ENCODE measurements around the gene SLC35F6.
"Not testable (repeated sequence)": the region's sequence is repeated elsewhere in the genome, so short reads cannot be mapped to it uniquely, and the experiment has no call there.

The SLC35F6 gene

DNA sequence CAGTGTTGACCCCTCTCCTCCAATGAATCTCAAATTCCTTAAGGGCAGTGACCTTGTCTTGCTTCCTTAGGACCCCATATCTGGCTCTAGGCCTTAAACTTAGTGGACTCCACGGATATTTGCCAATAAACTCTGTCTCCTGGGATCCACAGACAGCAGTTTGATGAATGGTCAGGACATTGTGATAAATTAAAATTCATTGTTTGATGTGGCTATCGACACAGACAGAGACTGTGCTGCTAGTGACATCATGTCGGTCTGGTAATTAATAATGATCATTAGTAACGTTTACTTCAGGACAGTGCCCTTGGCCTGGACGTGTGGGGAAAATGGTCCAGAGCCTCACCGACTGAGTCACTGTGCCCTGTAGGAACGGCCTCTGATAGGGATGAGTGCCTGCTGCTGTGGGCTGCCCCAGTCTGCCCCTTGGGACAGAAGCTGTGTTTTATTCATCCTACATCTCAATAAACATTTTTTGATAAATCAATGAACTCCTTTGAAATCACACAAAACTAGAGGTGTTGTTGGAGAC is 5.2 kb upstream of the SLC35F6 start:
- DNase-seq: no peak

DNA sequence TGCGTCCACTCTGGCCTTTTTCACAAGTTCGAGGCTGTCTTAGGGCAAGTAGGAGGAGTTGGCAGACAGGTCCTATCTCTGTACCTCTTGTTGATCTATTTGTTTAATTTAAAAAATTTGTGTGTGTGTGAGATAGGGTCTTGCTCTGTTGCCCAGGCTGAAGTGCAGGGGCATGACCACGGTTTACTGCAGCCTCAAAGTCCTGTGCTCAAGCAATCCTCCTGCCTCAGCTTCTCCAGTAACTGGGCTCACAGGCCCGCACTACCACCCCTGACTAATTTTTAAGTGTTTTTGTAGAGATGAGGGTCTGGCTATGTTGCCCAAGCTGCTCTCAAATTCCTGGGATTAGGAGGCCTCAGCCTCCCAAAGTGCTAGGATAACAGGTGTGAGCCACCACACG is 4.2 kb upstream of the SLC35F6 start:
- no peak for DNase-seq

DNA sequence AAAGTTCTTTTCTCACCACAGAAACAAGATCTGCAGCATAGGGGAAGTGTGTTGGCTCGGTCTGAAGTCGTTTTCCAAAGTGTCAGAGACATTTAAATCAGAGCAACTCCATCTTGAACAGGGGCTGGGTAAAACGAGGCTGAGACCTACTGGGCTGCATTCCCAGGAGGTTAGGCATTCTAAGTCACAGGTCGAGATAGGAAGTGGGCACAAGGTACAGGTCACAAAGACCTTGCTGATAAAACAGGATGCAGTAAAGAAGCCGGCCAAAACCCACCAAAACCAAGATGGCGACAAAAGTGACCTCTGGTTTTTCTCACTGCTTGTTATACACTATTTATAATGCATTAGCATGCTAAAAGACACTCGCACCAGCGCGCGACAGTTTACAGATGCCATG is 3.1 kb upstream of the SLC35F6 start:
- not testable (repeated sequence) for DNase-seq

DNA sequence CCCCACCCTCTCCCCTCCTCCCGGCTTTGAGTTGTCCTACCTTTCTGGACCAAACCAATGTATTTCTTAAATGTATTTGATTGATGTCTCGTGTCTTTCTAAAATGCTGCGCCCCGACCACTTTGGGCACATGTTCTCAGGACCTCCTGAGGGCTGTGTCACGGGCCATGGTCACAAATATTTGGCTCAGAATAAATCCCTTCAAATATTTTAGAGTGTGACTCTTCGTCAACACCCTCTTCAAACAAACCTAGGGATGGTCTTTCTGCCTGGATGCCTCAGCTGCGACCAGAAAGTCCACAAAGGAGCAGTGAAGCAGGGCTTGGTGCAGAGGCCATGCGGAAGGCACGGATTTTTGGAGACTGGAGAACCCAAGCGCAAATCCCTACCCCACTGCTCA is 1.1 kb upstream of the SLC35F6 start:
- DNase-seq: no peak

DNA sequence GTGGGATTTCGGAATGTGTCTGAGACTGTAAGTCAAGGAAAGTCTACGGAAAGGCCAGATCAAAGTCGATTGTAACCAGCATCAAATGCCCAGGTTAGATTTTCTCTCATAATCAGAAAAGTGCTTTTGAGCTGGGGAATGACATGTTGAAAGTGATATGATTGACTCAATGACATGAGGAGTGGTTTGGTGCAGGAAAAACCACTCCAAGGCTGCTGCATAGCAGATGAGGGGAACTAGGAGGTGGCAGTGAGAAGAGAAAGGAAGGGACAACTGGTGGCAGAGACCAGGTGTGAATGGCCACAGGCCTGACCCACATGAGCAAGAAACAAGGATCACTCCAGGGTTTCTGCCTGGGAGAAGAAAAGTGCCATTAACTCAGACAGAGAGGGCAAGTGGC is 822 bp downstream of the SLC35F6 start:
- DNase-seq: no peak

DNA sequence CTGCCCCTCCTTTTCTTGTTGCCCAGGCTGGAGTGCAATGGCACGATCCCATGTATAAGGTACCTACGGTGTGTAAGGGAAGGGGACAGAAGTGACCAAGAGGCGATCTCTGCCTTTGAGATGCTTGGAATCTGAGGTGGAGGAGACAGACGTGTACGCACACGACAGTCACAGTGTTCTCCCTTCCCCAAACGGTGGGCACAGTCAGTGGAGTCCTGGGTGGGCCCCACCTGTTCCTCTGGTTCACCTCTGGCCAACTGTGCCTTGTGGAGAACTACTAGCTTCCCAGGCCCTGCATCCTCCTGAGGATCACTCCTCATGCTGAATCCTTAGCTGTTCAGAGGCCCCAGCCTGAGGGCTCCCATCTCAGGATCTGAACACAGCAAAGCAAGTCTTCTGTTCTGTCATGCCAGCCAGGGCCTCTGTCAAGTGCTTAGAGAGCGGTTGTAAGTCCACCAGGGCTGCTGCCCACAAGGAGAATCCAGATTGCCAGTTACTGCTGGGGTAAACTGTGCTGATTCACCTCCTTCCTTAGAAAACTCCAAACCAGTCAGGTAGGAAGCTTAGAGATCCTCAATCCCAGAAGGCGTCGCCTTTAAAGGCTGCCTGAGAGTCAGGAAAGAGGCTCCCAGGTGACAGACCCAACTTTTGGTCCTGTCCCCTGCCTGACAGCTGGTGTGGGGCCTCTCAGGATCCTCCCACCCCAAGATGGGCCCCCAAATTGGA is 1.6 kb downstream of the SLC35F6 start:
- DNase-seq: no peak

DNA sequence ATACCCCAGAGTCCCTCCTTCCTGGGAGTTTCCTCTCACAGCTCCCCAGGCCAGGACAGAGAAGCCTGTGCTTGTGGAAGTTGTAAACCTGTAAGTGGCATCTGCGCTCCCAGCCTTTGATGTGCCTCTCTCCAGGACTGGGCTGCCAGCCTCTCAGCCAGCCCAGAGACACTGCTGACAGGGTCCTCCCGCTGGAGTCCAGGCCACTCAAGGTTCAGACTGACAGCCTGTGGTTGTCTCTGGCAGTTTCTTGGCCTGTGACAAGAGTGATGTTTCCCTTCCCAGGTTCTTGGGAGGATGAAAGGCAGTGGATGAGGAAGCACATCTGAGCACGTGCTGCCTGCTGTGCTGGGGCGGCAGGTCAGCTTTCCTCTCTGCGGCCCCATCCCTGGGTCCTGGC is 3.0 kb downstream of the SLC35F6 start:
- DNase-seq: no peak

DNA sequence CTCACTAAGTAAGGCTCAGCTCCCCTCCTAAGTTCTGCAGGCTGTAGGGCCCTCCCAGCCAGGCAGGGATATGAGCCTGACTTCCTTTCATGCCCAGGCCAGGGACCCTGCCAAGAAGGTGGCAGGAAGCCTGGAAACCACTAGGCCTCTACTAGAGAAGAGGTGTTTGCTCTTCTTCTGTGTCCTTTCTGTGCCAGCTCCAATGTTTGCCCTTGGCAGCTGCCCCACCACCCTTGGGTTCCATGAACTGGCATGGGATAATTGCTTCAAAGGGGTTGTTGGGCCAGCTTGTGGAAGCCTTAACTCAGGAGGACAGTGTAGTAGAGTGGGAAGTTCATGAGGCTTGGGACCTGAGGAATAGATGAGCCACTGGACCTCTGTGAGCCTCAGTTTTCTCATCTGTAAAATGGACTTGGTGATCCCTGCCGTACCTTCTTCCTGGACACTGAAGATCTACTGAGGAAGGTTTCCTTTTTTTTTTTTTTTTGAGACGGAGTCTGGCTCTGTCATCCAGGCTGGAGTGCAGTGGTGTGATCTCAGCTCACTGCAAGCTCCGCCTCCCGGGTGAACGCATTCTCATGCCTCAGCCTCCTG is 3.9 kb downstream of the SLC35F6 start:
- DNase-seq: no peak

DNA sequence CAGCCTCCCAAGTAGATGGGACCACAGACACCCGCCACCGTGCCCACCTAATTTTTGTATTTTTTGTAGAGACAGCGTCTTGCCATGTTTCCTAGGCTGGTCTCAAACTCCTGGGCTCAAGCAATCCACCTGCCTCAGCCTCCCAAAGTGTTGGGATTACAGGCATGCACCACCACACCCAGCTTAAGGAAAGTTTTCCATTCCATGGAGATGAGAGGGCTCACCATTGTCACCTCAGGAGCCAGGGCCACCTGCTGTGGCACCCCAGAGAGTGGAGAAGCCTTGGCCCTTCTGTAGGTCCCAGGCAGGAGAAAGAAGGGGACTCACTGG is 4.6 kb downstream of the SLC35F6 start:
- DNase-seq: no peak

DNA sequence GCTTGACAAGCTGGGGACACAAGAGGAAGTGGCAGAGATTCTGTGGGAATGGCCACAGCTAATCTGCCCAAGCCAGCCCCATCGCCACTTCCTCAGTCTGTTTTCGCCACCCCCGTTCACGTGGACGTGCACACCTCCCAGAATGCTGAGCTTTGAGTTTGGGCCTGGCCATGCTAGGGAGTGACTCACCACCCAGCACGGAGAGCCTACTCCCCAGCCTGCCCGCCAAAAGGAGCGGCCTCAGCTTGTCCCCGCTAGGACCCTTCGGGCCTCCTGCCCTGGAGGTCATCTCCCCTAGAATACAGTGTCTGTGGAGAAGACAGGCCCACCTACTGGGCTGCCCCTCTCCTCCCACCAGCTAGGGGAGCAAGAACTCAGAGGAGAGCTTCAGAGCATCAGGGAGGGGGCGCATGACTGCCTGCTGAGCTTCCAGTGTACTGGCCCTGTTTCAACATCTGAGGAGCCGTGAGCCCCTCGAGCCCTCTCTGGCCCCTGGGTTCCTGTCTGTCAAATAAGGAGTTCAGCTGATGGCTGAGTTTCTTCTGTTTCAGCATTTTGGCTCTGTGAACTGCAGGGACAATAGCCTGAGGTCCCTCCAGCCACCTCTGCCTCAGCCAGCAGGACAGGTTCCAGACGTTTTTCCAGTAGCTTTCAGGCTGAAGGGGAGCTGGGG is 5.1 kb downstream of the SLC35F6 start:
- no peak for DNase-seq

DNA sequence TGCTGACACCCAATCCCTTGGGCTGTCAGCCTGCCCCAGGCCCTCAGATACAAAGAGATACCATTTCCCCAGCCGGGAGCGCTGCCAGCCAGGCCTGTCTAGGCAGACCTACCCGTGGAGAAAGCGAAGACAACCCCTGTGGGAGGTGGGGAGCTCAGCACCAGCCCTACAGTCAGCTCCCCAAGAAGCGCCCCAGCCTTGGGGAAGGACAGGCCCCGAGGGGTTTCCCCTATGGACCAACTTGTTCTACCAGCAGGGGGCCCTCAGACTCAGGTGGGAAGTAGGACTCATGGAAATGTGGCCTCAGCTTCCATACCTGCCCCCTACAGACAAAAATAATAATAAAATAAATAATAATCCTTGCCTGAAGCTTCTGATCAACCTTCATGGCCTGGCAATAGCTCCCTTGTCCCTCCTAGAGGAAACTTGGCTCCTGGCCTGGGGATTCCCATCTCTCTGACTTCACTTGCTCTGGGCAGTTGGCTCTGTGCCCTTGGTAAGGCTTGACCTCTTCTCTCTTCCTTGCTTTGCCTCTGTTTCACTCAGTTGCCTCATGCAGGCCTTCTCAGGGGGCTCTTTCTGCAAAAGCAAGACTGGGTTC is 7.0 kb downstream of the SLC35F6 start:
- no peak for DNase-seq

DNA sequence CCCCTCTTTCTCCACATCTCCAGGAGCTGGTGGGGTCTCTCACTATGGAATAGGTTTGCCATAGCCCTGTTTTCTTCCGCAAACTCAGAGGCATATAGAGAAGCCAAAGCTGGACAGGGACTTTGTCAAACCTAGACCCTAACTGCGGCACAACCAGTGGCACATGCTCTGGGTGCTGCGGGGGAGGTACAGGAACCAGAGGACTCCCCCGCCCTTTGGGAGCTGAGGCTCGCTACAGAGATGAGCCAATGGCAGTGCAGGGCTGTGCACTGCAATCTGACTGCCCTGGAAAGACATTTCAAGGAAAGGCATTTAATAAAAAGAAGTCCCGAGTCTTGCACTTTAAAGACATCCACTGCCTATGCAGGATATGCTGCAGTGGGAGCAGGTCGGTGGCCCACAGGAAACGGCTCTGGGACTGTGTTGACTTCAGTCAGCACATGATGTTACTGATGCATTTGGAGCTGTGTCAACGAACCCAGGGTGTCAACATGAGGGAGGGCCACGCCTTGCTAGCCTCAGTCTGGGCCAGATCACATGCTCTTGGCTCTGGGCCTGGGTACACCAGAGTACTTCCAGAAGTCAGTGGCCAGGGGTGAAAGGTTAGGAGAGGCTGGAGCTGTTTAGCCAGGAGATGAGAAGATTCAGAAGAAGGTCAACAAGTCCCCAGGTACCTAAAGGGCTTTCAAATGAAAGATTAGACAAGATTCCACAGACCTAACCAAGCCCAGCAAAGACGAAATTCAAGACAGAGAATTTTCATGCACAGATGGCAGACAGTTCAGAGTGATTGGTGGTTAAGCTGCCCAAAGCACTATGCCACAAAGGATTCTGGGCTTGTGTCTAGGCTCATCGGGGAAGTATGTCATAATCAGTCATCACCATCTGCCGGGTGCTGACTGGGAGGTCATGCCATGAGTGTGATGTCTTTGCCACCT is 8.2 kb downstream of the SLC35F6 start:
- DNase-seq: no peak

DNA sequence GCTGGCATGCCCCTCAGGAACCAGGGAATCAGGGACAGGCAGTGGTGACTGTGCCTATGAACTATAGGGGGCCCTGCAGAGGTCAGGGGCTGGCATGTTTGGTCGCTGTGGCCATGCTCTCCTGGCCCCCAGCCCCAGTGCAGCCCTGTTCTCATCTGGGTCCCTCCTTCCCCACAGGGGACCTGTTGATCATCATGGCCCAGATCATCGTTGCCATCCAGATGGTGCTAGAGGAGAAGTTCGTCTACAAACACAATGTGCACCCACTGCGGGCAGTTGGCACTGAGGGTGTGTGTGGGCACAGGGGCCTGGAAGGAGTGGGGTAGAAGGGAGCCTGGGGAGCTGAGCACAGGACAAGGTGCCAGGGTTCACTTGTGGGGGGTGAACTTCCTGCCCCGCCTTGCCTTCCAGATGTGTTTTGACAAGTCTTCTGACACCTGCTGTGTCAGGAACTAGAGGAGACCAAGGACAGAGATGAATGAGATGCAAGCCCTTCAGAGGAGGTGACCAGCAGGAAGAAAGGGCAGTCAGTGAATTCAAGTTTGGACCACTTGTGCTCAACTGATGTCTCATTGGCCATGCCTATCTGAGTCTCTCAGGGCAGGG is 12.2 kb downstream of the SLC35F6 start:
- DNase-seq: no peak

DNA sequence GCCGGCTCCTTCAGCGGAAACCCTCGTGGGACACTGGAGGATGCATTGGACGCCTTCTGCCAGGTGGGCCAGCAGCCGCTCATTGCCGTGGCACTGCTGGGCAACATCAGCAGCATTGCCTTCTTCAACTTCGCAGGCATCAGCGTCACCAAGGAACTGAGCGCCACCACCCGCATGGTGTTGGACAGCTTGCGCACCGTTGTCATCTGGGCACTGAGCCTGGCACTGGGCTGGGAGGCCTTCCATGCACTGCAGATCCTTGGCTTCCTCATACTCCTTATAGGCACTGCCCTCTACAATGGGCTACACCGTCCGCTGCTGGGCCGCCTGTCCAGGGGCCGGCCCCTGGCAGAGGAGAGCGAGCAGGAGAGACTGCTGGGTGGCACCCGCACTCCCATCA is 14.0 kb downstream of the SLC35F6 start:
- no peak for DNase-seq

DNA sequence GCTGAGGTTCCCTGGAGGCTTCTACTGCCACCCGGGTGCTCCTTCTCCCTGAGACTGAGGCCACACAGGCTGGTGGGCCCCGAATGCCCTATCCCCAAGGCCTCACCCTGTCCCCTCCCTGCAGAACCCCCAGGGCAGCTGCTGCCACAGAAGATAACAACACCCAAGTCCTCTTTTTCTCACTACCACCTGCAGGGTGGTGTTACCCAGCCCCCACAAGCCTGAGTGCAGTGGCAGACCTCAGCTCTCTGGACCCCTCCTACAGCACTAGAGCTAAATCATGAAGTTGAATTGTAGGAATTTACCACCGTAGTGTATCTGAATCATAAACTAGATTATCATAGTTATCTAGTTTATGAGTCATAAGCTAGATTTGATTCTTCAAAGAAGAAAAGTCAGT is 14.4 kb downstream of the SLC35F6 start:
- DNase-seq: no peak

DNA sequence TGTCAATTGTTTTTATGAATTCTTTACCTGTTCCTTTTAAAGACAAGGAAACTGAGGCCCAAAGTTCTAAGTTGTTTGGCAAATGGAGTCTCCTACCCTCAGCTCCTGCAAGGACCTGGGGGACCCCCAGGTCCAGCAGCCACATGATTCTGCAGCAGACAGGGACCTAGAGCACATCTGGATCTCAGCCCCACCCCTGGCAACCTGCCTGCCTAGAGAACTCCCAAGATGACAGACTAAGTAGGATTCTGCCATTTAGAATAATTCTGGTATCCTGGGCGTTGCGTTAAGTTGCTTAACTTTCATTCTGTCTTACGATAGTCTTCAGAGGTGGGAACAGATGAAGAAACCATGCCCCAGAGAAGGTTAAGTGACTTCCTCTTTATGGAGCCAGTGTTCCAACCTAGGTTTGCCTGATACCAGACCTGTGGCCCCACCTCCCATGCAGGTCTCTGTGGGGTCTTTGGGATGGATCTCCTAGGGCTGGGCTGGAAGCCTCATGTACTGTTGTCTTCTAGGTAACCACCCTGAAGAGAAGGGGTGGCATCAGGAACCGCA is 16.2 kb downstream of the SLC35F6 start:
- no peak for DNase-seq

DNA sequence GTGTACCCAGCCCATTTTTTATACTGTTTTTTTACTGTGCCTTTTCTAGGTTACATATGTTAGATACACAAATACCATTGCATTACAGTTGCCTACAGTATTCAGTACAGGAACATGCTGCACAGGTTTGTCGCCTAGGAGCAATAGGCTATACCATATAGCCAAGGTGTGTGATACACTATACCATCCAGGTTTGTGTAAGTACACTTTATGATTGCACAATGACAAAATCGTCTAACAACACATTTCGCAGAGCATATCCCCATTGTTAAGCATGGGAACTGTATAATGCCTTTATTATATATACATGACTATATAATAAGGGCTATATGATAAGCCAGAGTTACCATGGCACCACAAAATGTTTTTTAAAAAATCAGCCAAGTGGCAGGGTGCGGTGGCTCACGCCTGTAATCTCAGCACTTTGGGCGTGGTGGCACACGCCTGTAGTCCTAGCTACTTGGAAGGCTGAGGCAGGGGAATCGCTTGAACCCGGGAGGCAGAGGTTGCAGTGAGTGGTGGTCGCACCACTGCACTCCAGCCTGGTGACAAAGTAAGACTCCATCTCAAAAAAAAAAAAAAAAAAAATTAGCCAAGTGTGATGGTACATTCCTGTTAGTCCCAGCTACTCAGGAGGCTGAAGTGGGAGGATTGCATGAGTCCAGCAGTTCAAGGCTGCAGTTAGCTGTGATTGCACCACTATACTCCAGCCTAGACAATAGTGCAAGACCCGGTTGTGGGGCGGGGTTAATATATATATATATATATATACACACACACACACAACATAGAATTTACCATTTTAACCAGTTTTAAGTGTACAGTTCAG is 19.0 kb downstream of the SLC35F6 start:
- no peak for DNase-seq

DNA sequence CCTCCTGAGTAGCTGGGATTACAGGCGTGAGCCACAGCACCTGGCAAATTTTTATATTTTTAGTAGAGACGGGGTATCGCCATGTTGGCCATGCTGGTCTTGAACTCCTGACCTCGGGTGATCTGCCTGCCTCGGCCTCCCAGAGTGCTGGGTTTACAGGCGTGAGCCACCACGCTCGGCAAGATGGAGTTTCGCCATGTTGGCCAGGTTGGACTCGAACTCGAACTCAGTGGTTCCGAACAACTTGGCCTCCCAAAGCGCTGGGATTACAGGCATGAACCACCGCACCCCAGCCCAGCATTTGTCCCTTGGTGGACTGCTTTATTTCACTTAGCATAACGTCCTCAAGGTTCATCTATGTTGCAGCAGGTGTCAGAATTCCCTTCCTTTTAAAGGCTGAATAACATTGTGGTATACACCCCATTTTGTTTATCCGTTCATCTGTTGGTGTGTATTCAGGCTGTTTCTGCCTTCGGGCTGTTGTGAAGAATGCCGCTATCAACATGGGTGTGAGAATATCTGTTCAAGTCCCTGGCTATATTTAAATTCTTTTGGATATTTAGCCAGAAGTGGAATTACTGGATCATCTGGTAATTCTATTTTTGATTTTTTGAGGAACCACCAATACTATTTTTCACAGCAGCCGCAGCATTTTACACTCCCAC is 20.6 kb downstream of the SLC35F6 start:
- DNase-seq: no peak

DNA sequence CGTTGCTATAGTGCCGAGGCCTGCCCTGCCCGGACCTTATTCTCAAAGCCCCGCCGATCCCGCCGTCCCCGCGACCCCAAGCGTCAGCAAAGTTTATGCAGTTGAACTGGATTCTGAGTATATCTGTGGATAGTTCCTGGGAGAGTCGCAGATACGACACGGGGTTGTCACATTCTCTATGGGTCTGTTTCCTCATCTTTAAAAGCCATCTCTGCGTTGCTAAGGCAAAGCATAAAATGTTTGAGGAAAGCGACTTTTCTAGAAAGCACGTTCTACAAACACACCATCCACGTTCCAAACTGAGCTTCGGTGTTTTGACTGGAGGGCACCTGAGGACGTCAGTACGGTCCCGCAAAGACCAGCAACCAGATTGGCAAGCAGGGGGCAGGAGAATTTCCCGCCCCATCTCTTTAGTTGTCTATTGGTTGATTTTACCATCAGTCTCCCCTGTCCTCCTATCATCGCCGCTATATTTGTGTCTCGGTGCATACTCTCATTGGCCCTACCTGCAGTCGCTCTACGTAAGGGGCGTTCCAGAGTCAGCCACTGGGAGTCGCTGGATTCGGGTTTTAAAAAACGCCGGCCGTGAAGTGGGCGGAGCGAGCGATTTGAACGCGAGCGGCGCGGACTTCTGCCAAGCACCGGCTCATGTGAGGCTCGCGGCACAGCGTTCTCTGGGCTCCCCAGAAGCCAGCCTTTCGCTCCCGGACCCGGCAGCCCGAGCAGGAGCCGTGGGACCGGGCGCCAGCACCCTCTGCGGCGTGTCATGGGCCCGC is 21.5 kb downstream of the SLC35F6 start, which contains the start of gene CENPA:
TSS of gene CENPA (plus strand) at position 626 of the 776 bp plus-strand sequence. CDS start at position 767, 141 bp downstream.
- DNase-seq: peak; percentile 96

Data from NCI-H510A (cell line).